ENCODE measurements around the gene FAM118A. TPM values are rescaled to one million over a fixed set of nuclear protein-coding genes. Genes with fewer than 3 reads are reported as not detected.

Gene FAM118A
- total and polyA plus RNA-seq, 2 of the 8 experiments (the other 6 are each of a cell fraction or from before 2014, with no cell fraction given): 8.5 to 18.6 TPM

DNA sequence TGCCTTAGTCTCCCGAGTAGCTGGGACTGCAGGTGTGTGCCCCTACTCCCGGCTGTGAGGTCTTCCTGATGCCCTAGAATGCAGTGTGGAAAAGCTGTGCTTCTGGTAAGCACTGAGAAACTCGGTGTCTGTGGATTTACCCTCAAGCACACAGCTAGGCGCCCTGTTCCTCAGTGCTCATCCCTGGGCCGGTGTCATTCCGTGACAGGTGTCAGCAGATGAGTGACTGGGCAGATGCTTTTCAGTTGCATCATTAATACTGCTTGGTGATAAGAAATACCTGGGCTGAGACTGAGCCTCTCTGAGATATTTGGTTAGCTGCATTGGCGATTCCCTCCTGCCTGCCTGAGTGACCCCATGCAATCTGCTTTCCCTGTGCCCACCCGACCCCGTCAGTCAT lies 21.8 kb downstream of the FAM118A start:
- H3K79me2 ChIP-seq (ENCODE audit: control insufficient read depth in 1 of 2, insufficient read depth in 2 of 2, low read length in 2 of 2): no peaks in the 10 kb centered on the region

More for the DNA sequence above, 21.8 kb downstream of the FAM118A start:
- Histone ChIP-seq H3K4me1 (replicated peaks in 1 of 4; ENCODE audit: control insufficient read depth in 3 of 4, insufficient read depth in 4 of 4, low read length in 3 of 4) (no peaks in the 10 kb centered on the region), H3K9me3 (ENCODE audit: insufficient read depth in 2 of 2, low read depth in 1 of 2, low read length in 1 of 2) (no peaks in the 10 kb centered on the region), H4K20me1 (replicated peaks in 1 of 2; ENCODE audit: control insufficient read depth in 1 of 2, insufficient read depth in 2 of 2, low read length in 2 of 2) (peaks cover 0 to 3% of the 10 kb centered on the region in 2 experiments), H4K91ac (replicated peaks; ENCODE audit: insufficient read length, low read length) (no peak overlapping the region), H3K14ac (ENCODE audit: insufficient read length) (no peak overlapping the region), H2AK5ac (ENCODE audit: low read depth, low read length) (no peak overlapping the region), H3K56ac (replicated peaks; ENCODE audit: insufficient read length, low read depth, low read length) (no peak overlapping the region), H2BK20ac (ENCODE audit: low read length) (no peak overlapping the region), H2BK15ac (ENCODE audit: low read length) (no peak overlapping the region), H3K23ac (ENCODE audit: insufficient read length) (no peak overlapping the region), H2BK5ac (ENCODE audit: low read depth, low read length) (no peak overlapping the region; the same call in 1 of the 2 replicates), H3K4ac (replicated peaks; ENCODE audit: insufficient read length, low read depth, low read length) (no peak overlapping the region), H3K79me1 (ENCODE audit: low read depth, low read length) (no peaks in the 10 kb centered on the region), H3K9ac (replicated peaks in 1 of 4; ENCODE audit: extremely low read depth in 1 of 4, low read depth in 3 of 4, low read length in 3 of 4) (no peak overlapping the region), H2AFZ (ENCODE audit: low read length) (no peak overlapping the region), H3K36me3 (ENCODE audit: control insufficient read depth in 2 of 4, insufficient read depth in 4 of 4, low read length in 3 of 4) (peaks cover 0 to 6% (median 5%) of the 10 kb centered on the region in 4 experiments; a peak in 5 of 8 replicates), H3K4me2 (ENCODE audit: insufficient read depth in 1 of 2, low read depth in 2 of 2, low read length in 2 of 2) (no peak overlapping the region), H2BK12ac (ENCODE audit: low read depth, low read length) (no peak overlapping the region), H4K8ac (ENCODE audit: extremely low read depth, insufficient read depth, low read length) (no peak overlapping the region), H3K27me3 (replicated peaks in 1 of 4; ENCODE audit: control insufficient read depth in 3 of 4, extremely low read depth in 1 of 4, insufficient read depth in 3 of 4, low read length in 3 of 4) (no peaks in the 10 kb centered on the region), H3K18ac (ENCODE audit: extremely low read depth, low read length) (no peak overlapping the region), H3K4me3 (ENCODE audit: extremely low read depth in 1 of 4, insufficient read depth in 2 of 4, low read depth in 3 of 4, low read length in 4 of 4) (no peak overlapping the region), H3K23me2 (ENCODE audit: low read depth, low read length) (no peaks in the 10 kb centered on the region), H4K5ac (ENCODE audit: insufficient read length, low read depth, low read length) (no peak overlapping the region), H2BK120ac (replicated peaks; ENCODE audit: low read depth, low read length) (no peak overlapping the region), H3K27ac (ENCODE audit: low read depth, low read length) (no peak overlapping the region)
- TF ChIP-seq TAF1 (IDR thresholded peaks at IDR 0.05; ENCODE audit: low read depth, low read length) (no peak), SP1 (IDR thresholded peaks at IDR 0.05; ENCODE audit: low read depth, low read length) (no peak)
- CTCF ChIA-PET (ENCODE audit: partially characterized antibody): interaction anchor here (0.6 to 1.8 kb wide), 3 partner anchors 8 to 48 kb away, joined by 3 to 5 read pairs (median 3); no protein-coding TSS in a partner anchor
- POLR2A ChIA-PET (ENCODE audit: partially characterized antibody): no interaction called here
- FAIRE-seq: no peak
- DNase-seq (ENCODE audit: low read depth in 1 of 2, low spot score in 2 of 2): no peak
- WGBS, 2 experiments (ENCODE audit: extremely low coverage in 1 of 2, insufficient coverage in 1 of 2, insufficient read length in 1 of 2, insufficient replicate concordance in 2 of 2, low coverage in 1 of 2, low lambda C conversion rate in 2 of 2, missing lambda C conversion rate in 1 of 2): 89% methylated on average over 9 of the region's 9 CpGs; no CpG with 5 or more reads in 1 of the 2 experiments
